SK-N-SH (cell line): ENCODE measurements around the gene ITCH. TPM values are rescaled to one million over a fixed set of nuclear protein-coding genes. Genes with fewer than 3 reads are reported as not detected.

Experiments used
- CTCF ChIA-PET: fragments of 300-600, 350-600 bp; formaldehyde crosslinking; extraction: SDS; loops from one replicate; lab custom pipeline; 2021; lab: Yijun Ruan, JAX
- POLR2A ChIA-PET: fragments of 350-600 bp; sonication (Branson Sonifier 250); formaldehyde crosslinking; extraction: SDS; loops from one replicate; lab custom pipeline; 2020; ENCODE audit warnings: antibody characterized with exemption, inconsistent platforms; lab: Yijun Ruan, JAX
- DNase-seq: peaks from one replicate; pipeline ENCODE4 v3.0.0; 2012
- H2AFZ ChIP-seq: fragments of 200-600 bp; sonication (generic); 2 replicates; pipeline ENCODE4 v1.8.1; 2016; ENCODE audit warnings: antibody characterized with exemption, mild to moderate bottlenecking, low read depth
- H3F3A ChIP-seq: fragments of 200-600 bp; sonication (generic); replicated peaks from 2 replicates; pipeline ENCODE3; 2016; ENCODE audit warnings: antibody characterized with exemption, mild to moderate bottlenecking; ENCODE audit not compliant: insufficient read depth
- H3K27ac ChIP-seq, 2 experiments: fragments of 200-500 bp in 1 of 2; fragments of 200-600 bp in 1 of 2; sonication (Bioruptor generic) in 1 of 2; sonication (generic), shearing (Covaris generic) in 1 of 2; 2 replicates each; pipeline versions ENCODE4 v1.5.1 to v1.6.1; 2014 to 2016; ENCODE audit warnings: low read depth in 2 of 2, inconsistent platforms in 1 of 2, low read length in 1 of 2, mild to moderate bottlenecking in 1 of 2, mixed read lengths in 1 of 2
- H3K27me3 ChIP-seq: fragments of 200-600 bp; sonication (generic), shearing (Covaris generic); 2 replicates; pipeline ENCODE4 v1.6.1; 2016; ENCODE audit warnings: mixed run types; ENCODE audit not compliant: insufficient read depth
- H3K36me3 ChIP-seq, 2 experiments: fragments of 200-500 bp in 1 of 2; fragments of 200-600 bp in 1 of 2; sonication (Bioruptor generic) in 1 of 2; sonication (generic) in 1 of 2; replicated peaks in 1 of 2; 2 replicates each; pipeline versions ENCODE3 to v1.5.1; 2014 to 2016; ENCODE audit warnings: low read length in 1 of 2, mild to moderate bottlenecking in 1 of 2; ENCODE audit not compliant: insufficient read depth in 2 of 2, control insufficient read depth in 1 of 2
- H3K4me1 ChIP-seq, 2 experiments: fragments of 200-500 bp in 1 of 2; fragments of 200-600 bp in 1 of 2; sonication (Bioruptor generic) in 1 of 2; sonication (generic), shearing (Covaris generic) in 1 of 2; 2 replicates each; pipeline versions ENCODE4 v1.5.1 to v1.6.1; 2014 to 2016; ENCODE audit warnings: low read depth in 1 of 2, low read length in 1 of 2, mixed run types in 1 of 2; ENCODE audit not compliant: insufficient read depth in 2 of 2, control insufficient read depth in 1 of 2
- H3K4me2 ChIP-seq: fragments of 200-600 bp; sonication (generic), shearing (Covaris generic); 2 replicates; pipeline ENCODE4 v1.6.1; 2017; ENCODE audit warnings: mixed run types
- H3K4me3 ChIP-seq, 2 experiments: fragments of 200-500 bp in 1 of 2; fragments of 200-600 bp in 1 of 2; sonication (Bioruptor generic) in 1 of 2; sonication (generic), shearing (Covaris generic) in 1 of 2; 2 replicates each; pipeline versions ENCODE4 v1.5.1 to v1.8.1; 2014 to 2016; ENCODE audit warnings: low read depth in 2 of 2, inconsistent platforms in 1 of 2, low read length in 1 of 2, mild to moderate bottlenecking in 1 of 2, mixed read lengths in 1 of 2, moderate library complexity in 1 of 2
- H3K79me2 ChIP-seq: fragments of 200-600 bp; sonication (generic); 2 replicates; pipeline ENCODE4 v1.8.1; 2017; ENCODE audit warnings: mild to moderate bottlenecking; ENCODE audit not compliant: insufficient read depth
- H3K9ac ChIP-seq: fragments of 200-600 bp; sonication (generic); 2 replicates; pipeline ENCODE4 v1.6.1; 2017; ENCODE audit warnings: mixed run types
- H3K9me2 ChIP-seq: fragments of 200-600 bp; sonication (generic); 2 replicates; pipeline ENCODE4 v1.6.1; 2017; ENCODE audit warnings: mixed run types
- H3K9me3 ChIP-seq: fragments of 200-600 bp; sonication (generic); 2 replicates; pipeline ENCODE4 v1.6.1; 2017; ENCODE audit warnings: mixed run types, mild to moderate bottlenecking, moderate library complexity
- H4K20me1 ChIP-seq: fragments of 200-600 bp; sonication (generic); 2 replicates; pipeline ENCODE4 v1.6.1; 2017; ENCODE audit warnings: mild to moderate bottlenecking, mixed run types; ENCODE audit not compliant: insufficient read depth
- ELF1 ChIP-seq: IDR thresholded peaks from 2 replicates; pipeline ENCODE4 v1.4.0; 2012
- EP300 ChIP-seq, 2 experiments: IDR thresholded peaks; 2 replicates each; pipeline versions ENCODE4 v1.4.0 to v1.6.1; 2012; ENCODE audit warnings: borderline replicate concordance in 1 of 2, low read depth in 1 of 2, low read length in 1 of 2
- EZH2phosphoT487 ChIP-seq: fragments of 200-600 bp; sonication (generic); IDR thresholded peaks from 2 replicates; pipeline ENCODE4 v1.6.1; 2017; ENCODE audit warnings: low read depth, mixed run types, mild to moderate bottlenecking, antibody characterized with exemption, moderate library complexity, borderline replicate concordance
- FOSL2 ChIP-seq: IDR thresholded peaks from 2 replicates; pipeline ENCODE4 v1.4.0; 2012; ENCODE audit warnings: low read depth, mild to moderate bottlenecking, moderate library complexity, borderline replicate concordance
- GATA2 ChIP-seq: sonication (generic); formaldehyde crosslinking; IDR thresholded peaks from 2 replicates; pipeline ENCODE4 v1.5.0; 2020; ENCODE audit warnings: mild to moderate bottlenecking, missing genetic modification reagents
- JUND ChIP-seq: IDR thresholded peaks from 2 replicates; pipeline ENCODE4 v1.4.0; 2012
- MEF2A ChIP-seq: IDR thresholded peaks from 2 replicates; pipeline ENCODE4 v1.4.0; 2012; ENCODE audit warnings: low read depth, borderline replicate concordance
- RXRA ChIP-seq: IDR thresholded peaks from 2 replicates; pipeline ENCODE4 v1.4.0; 2012; ENCODE audit warnings: low read depth, mild to moderate bottlenecking, borderline replicate concordance
- SIN3A ChIP-seq: IDR thresholded peaks from 2 replicates; pipeline ENCODE4 v1.6.1; 2012; ENCODE audit warnings: low read depth, mild to moderate bottlenecking, low read length, moderate library complexity, borderline replicate concordance
- TCF12 ChIP-seq: IDR thresholded peaks from 2 replicates; pipeline ENCODE4 v1.4.0; 2012
- WGBS: methylation state at CpG from one replicate; pipeline ENCODE4 v1.1.6; 2017; ENCODE audit warnings: low lambda C conversion rate; 5-methylcytosine and 5-hydroxymethylcytosine counted together
- polyA plus RNA-seq, 3 experiments: library from polyadenylated mRNA; depleted of rRNA; stranded (reverse); fragments of >200 nt; gene quantifications; 2 replicates each; pipeline ENCODE4 v1.2.3, GENCODE V29; 2012
- TF ChIP-seq, protein P1 (sequence below): fragments of 150-350 bp; IDR thresholded peaks from 2 replicates; pipeline ENCODE4 v1.6.1; 2017; ENCODE audit warnings: antibody characterized with exemption, low read length, low read depth, borderline replicate concordance
- TF ChIP-seq, protein P2 (sequence below): IDR thresholded peaks from 2 replicates; pipeline ENCODE4 v1.4.0; 2012; ENCODE audit warnings: low read depth

ITCH gene
- polyA plus RNA-seq, 1 of the 3 experiments (the other 2 are of a cell fraction), result 3.8 TPM

DNA sequence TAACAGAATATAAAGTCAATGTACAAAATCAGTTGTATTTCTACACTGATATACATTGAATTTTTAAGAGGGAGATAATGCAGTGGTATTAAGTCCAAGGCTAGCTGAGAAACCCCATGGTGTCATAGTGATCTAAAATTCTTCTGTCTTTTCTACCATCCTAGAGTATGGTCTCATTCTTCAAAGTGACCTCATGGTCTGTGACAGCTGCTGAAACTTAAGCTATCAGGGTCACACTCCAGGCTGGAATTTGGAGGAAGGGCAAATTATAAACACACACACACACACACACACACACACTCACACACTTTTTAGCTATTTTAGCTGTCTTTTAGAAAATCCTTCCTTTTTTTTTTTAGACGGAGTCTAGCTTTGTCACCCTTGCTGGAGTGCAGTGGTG lies 105.9 kb downstream of the ITCH start:
- Histone ChIP-seq H3K4me1 (peaks cover 0 to 7% of the 10 kb centered on the region in 2 experiments; a peak in 2 of 4 replicates), H3K27me3 (no peaks in the 10 kb centered on the region), H2AFZ (no peak overlapping the region), H4K20me1 (peaks cover 4% of the 10 kb centered on the region; the same call in 1 of the 2 replicates), H3K9me3 (no peaks in the 10 kb centered on the region), H3K79me2 (peaks cover 36% of the 10 kb centered on the region), H3K4me2 (no peak overlapping the region), H3K27ac (no peak overlapping the region), H3K9ac (no peak overlapping the region), H3K4me3 (no peak overlapping the region), H3K36me3 (peaks cover 22 to 71% of the 10 kb centered on the region in 2 experiments), H3K9me2 (no peaks in the 10 kb centered on the region), H3F3A (peaks cover 31% of the 10 kb centered on the region)
- ChIA-PET POLR2A (interaction anchor here (0.6 kb wide), 2 partner anchors 10 to 274 kb away, joined by 3 read pairs; no protein-coding TSS in a partner anchor), CTCF (interaction anchor here (1.1 to 8.6 kb wide), 3 partner anchors 9 to 156 kb away, joined by 3 to 101 read pairs (median 4); no protein-coding TSS in a partner anchor)
- WGBS, result 83% methylated on average over 1 of the region's 1 CpG
- TF ChIP-seq, protein P1, sequence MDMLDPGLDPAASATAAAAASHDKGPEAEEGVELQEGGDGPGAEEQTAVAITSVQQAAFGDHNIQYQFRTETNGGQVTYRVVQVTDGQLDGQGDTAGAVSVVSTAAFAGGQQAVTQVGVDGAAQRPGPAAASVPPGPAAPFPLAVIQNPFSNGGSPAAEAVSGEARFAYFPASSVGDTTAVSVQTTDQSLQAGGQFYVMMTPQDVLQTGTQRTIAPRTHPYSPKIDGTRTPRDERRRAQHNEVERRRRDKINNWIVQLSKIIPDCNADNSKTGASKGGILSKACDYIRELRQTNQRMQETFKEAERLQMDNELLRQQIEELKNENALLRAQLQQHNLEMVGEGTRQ, result no peak
- TF ChIP-seq TCF12, result no peak
- TF ChIP-seq MEF2A, result no peak
- TF ChIP-seq, protein P2, sequence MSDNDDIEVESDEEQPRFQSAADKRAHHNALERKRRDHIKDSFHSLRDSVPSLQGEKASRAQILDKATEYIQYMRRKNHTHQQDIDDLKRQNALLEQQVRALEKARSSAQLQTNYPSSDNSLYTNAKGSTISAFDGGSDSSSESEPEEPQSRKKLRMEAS, result no peak
- TF ChIP-seq SIN3A, result no peak
- no peak for TF ChIP-seq ELF1
- TF ChIP-seq JUND, result no peak
- TF ChIP-seq EZH2phosphoT487, result no peak
- no peak for DNase-seq

DNA sequence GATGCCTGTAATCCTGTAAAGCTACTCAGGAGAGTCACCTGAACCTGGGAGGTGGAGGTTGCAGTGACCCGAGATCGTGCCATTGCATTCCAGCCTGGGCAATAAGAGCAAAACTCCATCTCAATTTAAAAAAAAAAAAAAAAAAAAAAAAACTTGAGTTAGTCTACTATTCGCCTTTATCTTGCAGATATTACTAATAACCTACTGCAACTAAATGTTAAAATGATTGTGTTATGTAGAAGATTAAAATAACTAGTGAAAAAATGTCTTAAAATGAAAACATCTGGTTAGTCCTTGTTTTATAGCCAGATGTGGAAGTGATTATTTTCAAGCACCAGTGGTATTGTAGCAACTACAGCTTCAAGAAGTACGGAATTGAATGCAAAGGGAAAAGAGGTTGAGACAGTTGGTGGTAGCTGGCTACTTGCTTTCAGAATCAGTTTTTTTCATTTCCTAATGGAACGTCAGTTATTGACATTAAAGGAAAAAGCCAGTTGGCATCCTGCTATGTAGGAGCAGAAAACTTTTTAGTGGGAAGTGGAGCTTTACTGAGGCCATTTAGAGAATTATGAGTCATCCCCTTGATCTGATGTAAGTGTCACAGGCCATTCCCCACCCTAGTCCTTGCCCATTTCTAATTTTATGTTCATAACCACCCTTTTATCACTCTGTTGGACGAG lies 109.3 kb downstream of the ITCH start:
- Histone ChIP-seq H2AFZ (no peak overlapping the region), H3K4me3 (no peak overlapping the region), H3K4me1 (peaks cover 0 to 7% of the 10 kb centered on the region in 2 experiments; a peak in 2 of 4 replicates), H3K4me2 (no peak overlapping the region), H3K9me3 (no peaks in the 10 kb centered on the region), H3K9me2 (no peaks in the 10 kb centered on the region), H3K9ac (no peak overlapping the region), H3K79me2 (peaks cover 13% of the 10 kb centered on the region; the same call in 1 of the 2 replicates), H3K27ac (peak overlapping the region in 1 of 2 experiments; percentile 36; a peak in 2 of 4 replicates), H4K20me1 (peaks cover 4% of the 10 kb centered on the region; the same call in 1 of the 2 replicates), H3K27me3 (no peaks in the 10 kb centered on the region), H3F3A (peaks cover 23% of the 10 kb centered on the region), H3K36me3 (peaks cover 28 to 48% of the 10 kb centered on the region in 2 experiments)
- no peak for DNase-seq
- TF ChIP-seq EZH2phosphoT487 (no peak), SIN3A (no peak), GATA2 (CRISPR knock-in tag) (no peak), EP300 (IDR thresholded peaks at IDR 0.05; ENCODE audit: borderline replicate concordance in 1 of 2, low read depth in 1 of 2, low read length in 1 of 2) (no peak), FOSL2 (peak; percentile 38; the same call in 1 of the 2 replicates), RXRA (no peak)
- ChIA-PET POLR2A (no interaction called here), CTCF (interaction anchor here (0.8 to 8.6 kb wide), 4 partner anchors 14 to 160 kb away, joined by 3 to 101 read pairs (median 3); no protein-coding TSS in a partner anchor)
- 86% methylated on average over 6 of the region's 6 CpGs for WGBS
